Measurements from ENCODE around the gene GCGR.

- no peak for TF ChIP-seq CTCF (IDR thresholded peaks at IDR 0.05; ENCODE audit: low read depth, low read length)
- no peak for TF ChIP-seq POLR2A (IDR thresholded peaks at IDR 0.05; ENCODE audit: extremely low read depth, insufficient read length)
- no peak for TF ChIP-seq MYC (IDR thresholded peaks at IDR 0.05; ENCODE audit: low read depth, low read length)
- TF ChIP-seq MAX (IDR thresholded peaks at IDR 0.05; ENCODE audit: low read depth, low read length), result no peak
Observed at GRCh38 chr17:81839301-81839700, 35.4 kb downstream of the GCGR start.

Measured in NB4 (cell line).